ENCODE measurements around the gene LBX1.

LBX1 gene

DNA sequence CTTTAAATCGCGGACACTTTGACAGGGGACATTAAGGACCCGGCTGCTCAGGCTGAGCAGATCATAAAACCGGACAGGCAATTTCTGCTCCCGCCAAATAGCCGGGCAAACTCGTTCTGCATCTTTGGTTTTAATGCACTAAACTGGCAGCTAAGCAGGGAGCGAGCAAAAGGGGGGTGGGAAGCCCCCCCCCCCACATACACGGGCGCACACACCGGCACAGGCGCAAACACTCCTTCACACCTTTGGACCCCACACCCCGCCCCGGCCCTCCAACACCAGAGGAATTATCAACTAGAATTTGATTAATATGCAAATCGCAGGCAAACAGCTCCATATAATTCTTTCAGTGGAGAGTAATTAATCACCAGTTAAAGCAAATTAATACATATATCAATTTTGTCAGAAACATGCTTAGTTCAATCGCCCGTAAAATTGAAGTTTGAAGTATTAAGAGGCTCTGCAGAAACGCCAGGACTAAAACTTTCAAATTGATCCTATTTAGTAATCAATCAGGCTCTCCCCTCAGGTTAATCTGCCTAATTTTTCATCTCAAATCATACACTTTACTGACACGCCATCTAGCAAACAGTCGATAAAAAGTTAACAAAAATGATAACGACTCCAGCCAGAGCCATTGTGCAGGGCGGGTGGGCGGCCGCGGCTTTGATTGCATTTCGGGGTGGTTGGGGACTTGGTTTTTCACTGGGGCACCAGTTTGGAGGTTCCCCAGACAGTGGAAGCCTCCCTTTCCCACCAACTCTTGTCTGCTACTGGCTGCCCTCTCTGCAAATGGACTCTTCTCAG is 9.9 kb downstream of the LBX1 start:
- TF ChIP-seq, protein P1, sequence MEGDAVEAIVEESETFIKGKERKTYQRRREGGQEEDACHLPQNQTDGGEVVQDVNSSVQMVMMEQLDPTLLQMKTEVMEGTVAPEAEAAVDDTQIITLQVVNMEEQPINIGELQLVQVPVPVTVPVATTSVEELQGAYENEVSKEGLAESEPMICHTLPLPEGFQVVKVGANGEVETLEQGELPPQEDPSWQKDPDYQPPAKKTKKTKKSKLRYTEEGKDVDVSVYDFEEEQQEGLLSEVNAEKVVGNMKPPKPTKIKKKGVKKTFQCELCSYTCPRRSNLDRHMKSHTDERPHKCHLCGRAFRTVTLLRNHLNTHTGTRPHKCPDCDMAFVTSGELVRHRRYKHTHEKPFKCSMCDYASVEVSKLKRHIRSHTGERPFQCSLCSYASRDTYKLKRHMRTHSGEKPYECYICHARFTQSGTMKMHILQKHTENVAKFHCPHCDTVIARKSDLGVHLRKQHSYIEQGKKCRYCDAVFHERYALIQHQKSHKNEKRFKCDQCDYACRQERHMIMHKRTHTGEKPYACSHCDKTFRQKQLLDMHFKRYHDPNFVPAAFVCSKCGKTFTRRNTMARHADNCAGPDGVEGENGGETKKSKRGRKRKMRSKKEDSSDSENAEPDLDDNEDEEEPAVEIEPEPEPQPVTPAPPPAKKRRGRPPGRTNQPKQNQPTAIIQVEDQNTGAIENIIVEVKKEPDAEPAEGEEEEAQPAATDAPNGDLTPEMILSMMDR (IDR thresholded peaks at IDR 0.05): no peak
- peaks cover 100% of the 10 kb centered on the region for H3K27me3 ChIP-seq
- peaks cover 8 to 14% of the 10 kb centered on the region in 2 experiments for H3K4me1 ChIP-seq (ENCODE audit: control insufficient read depth in 1 of 2, insufficient read depth in 1 of 2, low read depth in 1 of 2, low read length in 1 of 2)

DNA sequence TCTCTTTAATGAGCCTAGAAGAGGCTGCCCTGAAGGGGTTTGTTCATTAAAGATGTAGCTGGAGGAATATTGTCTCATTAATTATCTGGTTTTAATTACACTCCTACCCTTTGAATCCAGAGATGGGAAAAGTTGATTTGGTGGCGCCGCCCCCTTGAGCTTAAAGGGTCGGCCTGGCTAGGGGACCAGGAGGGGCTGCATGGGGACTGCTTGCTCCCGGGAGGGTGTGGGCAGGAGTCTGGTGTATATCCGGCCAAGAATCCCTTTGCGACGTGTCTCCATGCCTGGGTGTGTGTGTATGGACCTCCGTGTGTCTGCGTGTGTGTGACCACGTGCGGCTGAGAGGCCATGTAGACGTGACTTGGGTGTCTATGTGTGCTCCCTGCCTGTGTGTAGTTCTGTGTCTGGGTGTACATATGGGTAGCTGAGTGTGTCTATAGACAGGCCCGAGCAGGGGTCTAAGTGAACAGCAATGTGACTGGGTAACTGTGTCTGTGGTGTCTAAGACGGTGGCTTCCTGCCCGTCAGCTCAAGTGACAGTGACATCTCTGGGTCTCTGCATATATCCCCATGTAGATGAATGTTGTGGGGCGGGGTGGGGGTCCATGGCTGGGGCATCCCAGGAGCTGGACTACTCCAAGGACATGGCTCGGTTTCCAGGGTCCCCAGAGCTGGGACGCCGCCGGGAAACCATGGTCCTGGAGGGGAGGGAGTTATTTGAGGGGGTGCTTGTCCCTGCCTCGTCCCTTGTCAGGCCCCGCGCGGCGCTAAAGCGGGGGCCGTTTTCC is 10.7 kb downstream of the LBX1 start:
- Histone ChIP-seq H3K9me3 (no peaks in the 10 kb centered on the region), H3K27me3 (peaks cover 100% of the 10 kb centered on the region), H3K4me1 (ENCODE audit: control insufficient read depth in 1 of 2, insufficient read depth in 1 of 2, low read depth in 1 of 2, low read length in 1 of 2) (peaks cover 14 to 22% of the 10 kb centered on the region in 2 experiments), H3K27ac (no peak overlapping the region), H3K36me3 (no peaks in the 10 kb centered on the region), H3K4me3 (ENCODE audit: low read depth in 1 of 2, low read length in 1 of 2) (no peak overlapping the region)
- TF ChIP-seq, protein P1 (IDR thresholded peaks at IDR 0.05): no peak

More for the DNA sequence above, 9.9 kb downstream of the LBX1 start:
- no peaks in the 10 kb centered on the region for H3K9me3 ChIP-seq
- H3K4me3 ChIP-seq (ENCODE audit: low read depth in 1 of 2, low read length in 1 of 2): no peak overlapping the region
- H3K27ac ChIP-seq: no peak overlapping the region
- no peaks in the 10 kb centered on the region for H3K36me3 ChIP-seq

DNA sequence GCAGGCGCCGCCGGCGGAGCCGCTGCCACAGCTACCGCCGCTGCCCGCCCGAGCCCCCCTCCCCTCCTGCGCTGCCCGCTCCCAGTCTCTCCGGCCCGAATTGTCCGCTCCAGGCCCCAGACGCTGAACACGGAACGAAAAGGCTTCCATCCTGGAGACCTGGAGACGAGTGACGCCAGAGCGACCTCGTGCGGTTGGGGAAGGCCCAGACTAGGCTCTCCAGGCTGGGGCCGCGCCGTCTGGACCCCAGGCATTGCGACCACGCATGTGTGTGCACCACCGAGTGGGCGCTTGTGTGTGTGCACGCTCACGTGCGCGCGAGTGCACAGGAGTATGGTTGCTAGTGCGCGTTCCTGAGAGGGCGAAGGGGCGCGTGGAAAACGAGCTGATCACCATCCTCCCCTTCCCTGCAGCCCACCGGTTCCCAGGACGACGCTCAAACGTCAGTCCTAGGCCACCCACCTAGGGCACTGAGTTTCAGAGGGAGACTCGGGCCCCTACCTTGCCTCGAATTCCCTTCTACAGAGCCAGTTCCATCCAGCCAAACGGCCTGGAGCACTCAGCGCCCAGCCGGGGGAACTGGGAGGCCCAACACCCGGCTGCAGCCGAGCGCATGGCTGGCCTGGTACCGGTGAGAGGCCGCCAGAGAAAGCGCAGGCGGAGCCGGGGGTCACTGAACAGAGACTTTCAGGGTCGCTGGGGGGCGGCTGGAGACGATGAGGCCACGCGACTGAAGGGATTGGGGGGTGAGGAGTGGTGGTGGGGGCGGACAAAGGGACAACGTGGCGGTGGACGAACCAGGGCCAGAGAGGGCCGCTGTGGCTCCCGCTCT is 11.6 kb downstream of the LBX1 start:
- peaks cover 100% of the 10 kb centered on the region for H3K27me3 ChIP-seq
- TF ChIP-seq, protein P1 (IDR thresholded peaks at IDR 0.05): no peak
- H3K36me3 ChIP-seq: no peaks in the 10 kb centered on the region
- H3K27ac ChIP-seq: no peak overlapping the region
- no peak overlapping the region for H3K4me3 ChIP-seq (ENCODE audit: low read depth in 1 of 2, low read length in 1 of 2)
- H3K9me3 ChIP-seq: no peaks in the 10 kb centered on the region
- H3K4me1 ChIP-seq (ENCODE audit: control insufficient read depth in 1 of 2, insufficient read depth in 1 of 2, low read depth in 1 of 2, low read length in 1 of 2): peaks cover 10 to 17% of the 10 kb centered on the region in 2 experiments

DNA sequence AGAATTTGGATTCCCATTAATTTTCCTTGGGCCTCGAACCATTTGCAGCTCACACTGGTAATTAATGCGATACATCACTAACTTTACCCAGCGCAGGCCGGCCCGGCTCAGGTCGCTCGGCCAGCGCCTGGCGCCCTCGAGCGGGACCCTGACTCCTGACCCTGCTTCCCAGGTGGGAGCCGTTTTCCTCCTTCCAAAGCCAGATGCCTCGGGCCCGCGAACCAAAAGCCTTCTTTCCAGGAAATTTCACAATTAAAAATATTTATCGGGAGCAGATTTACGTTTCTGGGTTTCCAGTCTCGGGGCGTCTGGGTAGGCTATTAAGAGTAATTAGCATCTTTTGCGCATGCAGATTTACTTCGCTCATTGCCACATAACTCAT is 12.2 kb downstream of the LBX1 start:
- Histone ChIP-seq H3K4me3 (ENCODE audit: low read depth in 1 of 2, low read length in 1 of 2) (no peak overlapping the region), H3K27ac (no peak overlapping the region), H3K4me1 (ENCODE audit: control insufficient read depth in 1 of 2, insufficient read depth in 1 of 2, low read depth in 1 of 2, low read length in 1 of 2) (peaks cover 10 to 16% of the 10 kb centered on the region in 2 experiments), H3K9me3 (no peaks in the 10 kb centered on the region), H3K27me3 (peaks cover 100% of the 10 kb centered on the region), H3K36me3 (no peaks in the 10 kb centered on the region)
- TF ChIP-seq, protein P1 (IDR thresholded peaks at IDR 0.05): no peak

Measured in neutrophil (primary cell).